AG20443 (cell line): ENCODE measurements around the gene TCF12.
A peak's percentile ranks its signal among the peaks of the same experiment; 100 is the strongest.
"Not testable (repeated sequence)": the region's sequence is repeated elsewhere in the genome, so short reads cannot be mapped to it uniquely, and the experiment has no call there.

ENCODE experiments used
- DNase-seq: peaks from one replicate; pipeline ENCODE4 v3.0.0; 2012; ENCODE audit warnings: low spot score, mixed read lengths

The TCF12 gene

DNA sequence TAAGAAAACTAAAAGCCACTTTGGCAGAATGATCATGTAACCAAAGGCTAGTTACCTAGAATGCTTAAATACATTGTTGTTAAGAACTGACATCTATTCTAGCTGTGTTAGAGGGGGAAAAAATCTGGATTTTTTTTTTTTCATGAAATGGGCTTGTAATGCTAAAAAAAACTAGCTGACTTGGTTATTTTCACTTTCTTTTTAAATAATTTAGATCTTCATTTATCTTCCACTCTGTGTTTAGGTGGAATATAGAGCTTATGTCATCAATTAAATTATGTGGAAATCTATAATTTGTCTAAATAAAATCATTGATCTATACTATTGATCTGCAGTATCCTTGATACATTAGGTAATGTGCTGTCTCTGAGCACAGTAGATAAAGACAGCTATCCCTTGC lies 217.4 kb downstream of the TCF12 start:
- DNase-seq, result no peak

DNA sequence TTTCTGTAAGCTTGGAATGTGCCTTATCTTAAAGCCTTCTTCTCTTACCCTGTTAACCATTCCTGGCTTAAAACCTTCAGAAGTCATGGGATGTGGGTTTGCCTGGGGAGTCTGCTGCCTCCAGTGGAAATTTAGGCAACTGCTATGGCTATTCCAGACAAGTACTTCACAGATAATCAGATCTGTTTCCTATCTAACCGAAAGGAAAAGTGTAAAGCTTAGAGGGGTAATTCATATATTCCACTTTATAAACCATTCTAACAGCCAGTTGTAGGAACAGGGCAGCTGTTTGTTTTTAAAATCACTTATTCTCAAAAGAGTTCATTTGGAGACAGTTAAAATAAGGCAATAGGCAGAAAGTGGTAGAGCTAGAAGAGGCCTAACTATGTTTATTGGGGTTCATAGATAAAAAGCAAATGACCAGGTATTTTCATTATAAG lies 219.9 kb downstream of the TCF12 start:
- DNase-seq, result peak; percentile 65

DNA sequence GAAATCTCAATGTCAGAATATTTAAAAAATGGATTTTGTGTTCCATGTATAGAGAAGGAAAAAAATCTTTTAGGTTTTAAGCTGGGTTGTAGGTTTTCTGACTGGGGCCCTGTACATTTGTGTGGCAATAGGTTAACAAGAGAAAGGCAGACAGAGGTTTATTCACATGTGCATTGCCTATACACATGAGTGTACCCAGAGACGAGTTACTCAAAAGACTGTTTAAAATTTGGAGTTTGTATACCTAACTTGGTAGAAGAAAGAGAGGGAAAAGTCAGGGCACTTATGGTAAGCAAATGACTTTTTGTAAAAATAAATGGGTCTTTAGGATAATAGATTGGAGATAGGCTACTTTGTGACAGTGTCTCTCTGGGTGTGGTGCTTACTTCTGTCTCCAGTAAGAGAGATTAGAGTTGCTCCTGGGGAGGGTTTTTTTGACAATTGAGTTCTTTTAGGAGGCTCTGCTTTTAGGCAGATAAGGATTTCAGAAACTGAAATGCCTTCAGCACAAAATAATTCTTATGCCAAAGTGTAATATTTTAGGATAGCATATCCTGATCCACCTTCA lies 225.2 kb downstream of the TCF12 start:
- DNase-seq, result no peak

DNA sequence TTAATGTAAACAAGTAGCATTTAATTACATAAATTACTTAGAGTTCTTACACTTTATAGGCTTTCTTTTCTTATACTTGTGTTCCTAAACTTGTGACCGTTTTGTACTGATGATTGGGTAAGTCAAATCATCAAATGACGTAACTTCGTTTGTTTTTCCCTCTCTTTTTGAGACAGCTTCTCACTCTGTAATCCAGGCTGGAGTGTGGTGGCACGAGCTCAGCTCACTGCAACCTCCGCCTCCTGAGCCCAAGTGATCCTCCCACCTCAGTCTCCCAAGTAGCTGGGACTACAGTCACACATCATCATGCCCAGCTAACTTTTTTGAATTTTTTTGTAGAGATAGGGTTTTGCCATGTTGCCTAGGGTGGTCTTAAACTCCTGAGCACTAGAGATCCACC lies 226.0 kb downstream of the TCF12 start:
- no peak for DNase-seq

DNA sequence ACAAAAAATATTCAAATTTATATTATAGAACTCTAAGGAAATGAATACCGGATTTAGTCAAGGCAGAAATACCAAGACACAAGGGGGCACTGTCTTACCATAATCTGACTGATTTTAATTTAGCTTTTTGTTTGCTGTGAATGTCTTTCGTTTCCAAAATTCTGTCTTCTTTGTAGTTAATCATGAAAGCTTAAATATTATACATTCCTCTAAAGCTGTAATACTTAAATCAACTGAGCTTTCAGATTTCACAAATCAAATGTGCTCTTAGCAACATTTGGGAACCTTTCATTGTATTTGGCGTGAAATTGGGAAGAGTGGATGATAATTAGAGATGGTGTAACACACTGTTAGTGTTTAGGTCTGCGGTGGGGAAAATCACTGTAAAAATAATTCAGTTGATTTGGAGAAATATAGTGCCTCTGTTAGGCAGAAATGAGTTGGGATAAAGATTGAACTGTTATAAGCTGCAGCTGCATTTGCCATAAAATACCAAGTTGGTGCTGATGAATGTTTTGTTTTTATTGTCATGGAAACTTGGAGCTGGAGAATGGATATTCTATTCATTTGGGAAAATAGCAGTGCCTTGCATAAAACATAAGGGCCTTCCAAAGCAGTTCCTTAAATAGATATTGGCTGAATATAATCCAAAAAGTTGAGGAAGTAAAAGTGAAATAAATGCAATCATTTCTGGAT lies 228.2 kb downstream of the TCF12 start:
- DNase-seq, result peak; percentile 36

DNA sequence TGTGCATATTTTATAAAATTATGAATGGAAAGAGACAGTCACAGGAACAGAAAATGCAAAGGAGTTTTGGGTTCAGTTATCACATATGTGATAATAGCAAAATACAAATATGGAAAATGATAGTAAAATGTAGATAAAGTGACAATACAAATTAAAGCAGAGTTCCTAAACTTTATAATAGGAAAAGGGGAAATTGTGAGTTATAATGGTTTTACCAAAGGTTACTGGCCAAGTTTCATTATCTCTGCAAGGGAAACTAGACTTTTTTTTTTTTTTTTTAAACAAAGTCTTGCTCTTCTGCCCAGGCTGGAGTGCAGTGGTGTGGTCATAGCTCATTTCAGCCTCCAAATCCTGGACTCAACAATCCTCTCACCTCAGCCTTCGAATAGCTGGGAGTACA lies 229.2 kb downstream of the TCF12 start:
- no peak for DNase-seq

DNA sequence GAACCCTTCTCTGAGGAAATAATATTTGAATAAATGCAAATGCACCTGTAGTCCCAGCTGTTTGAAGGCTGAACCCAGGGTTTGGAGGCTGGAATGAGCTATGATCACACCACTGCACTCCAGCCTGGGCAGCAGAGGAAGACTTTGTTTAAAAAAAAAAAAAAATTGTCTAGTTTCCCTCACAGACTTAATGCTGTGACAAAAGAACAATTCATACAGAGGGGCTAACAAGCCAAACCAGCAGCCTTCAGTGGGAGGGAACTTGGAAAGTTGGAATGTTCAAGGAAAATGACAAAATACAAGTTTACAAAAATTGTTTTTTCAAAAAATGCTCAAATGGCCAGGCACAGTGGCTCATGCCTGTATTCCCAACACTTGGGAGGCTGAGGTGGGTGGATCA lies 229.8 kb downstream of the TCF12 start:
- no peak for DNase-seq

DNA sequence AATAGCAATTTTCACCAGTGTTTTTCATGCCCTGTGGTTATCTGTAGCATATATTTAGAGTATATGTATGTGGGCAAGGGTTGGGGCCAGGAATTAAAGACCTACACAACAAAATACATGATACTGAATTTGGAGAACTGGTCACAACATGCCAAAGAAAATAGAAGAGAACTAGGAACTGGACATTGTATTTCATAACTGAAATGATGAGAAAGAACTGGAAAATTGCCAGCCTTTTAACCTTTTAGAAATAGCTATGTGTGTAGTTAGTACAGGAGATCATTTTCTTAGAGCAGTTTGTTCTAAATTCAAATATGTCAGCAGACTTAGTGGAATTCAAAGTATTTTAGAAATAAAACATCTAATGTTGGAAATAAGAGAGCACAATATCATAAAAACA lies 230.8 kb downstream of the TCF12 start:
- peak; percentile 16 for DNase-seq

DNA sequence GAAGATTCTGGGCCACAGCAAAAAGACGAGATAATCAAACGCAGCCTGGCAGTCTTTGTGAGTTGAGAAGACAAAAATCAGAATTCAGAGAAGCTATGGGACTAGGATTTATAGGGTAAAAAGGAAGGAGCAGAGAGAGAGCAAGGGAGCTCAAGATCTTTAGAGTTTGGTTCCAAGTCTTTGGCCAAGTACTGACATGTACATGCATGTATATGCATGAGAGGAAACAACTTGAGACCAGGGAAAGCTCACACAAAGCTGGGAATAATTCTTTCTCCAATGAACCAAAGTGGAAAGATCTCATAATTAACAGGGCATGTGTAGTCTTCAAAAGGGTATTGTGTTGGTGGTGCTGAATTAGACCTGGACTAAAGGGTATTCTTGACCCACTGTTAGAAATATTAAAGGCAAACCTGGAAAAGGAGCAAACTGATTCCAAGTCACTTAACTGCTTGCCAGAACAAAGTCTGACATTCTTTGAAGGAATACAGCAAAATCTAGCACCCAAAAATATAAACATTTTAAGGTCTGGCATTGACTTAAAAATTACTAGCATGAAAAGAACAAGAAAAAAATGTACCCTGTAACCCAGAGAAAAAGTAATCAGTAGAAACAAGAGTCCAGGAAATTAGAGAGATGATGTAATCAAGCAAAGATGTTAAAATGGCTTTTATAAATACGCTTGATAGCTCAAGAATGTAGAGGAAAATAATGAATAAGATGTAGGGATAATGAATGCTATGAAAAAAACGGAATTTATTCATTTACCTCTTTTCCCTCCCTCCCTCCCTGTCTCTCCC lies 231.8 kb downstream of the TCF12 start:
- DNase-seq, result no peak

DNA sequence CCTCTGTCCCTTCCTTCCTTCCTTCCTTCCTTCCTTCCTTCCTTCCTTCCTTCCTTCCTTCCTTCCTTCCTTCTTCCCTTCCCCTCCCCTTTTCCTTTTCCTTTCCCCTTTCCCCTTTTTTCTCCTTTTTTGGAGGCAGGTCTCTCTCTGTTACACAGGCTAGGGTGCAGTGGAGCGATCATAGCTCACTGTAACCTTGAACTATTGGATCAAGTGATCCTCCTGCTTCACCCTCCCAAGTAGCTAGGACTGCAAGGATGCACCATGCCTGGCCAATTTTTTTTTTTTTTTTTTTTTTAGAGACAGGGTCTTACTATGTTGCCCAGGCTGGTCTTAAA lies 232.4 kb downstream of the TCF12 start:
- not testable (repeated sequence) for DNase-seq

DNA sequence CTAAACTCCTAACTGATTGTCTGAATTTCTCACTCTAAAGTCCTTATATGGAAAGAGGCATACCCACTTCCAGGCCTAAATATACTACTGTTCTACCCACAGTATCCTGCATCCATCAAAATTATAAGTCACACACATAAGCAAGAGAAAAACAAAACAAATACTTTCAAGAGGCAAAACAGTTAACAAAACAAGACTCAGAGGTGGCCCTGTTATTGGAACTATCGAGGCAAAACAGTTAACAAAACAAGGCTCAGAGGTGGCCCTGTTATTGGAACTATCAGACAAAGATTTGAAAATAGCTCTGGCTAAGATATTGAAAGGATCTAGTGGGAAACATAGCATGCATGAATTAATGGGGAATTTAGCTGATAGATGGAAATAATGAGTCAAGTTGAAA lies 233.7 kb downstream of the TCF12 start:
- no peak for DNase-seq

DNA sequence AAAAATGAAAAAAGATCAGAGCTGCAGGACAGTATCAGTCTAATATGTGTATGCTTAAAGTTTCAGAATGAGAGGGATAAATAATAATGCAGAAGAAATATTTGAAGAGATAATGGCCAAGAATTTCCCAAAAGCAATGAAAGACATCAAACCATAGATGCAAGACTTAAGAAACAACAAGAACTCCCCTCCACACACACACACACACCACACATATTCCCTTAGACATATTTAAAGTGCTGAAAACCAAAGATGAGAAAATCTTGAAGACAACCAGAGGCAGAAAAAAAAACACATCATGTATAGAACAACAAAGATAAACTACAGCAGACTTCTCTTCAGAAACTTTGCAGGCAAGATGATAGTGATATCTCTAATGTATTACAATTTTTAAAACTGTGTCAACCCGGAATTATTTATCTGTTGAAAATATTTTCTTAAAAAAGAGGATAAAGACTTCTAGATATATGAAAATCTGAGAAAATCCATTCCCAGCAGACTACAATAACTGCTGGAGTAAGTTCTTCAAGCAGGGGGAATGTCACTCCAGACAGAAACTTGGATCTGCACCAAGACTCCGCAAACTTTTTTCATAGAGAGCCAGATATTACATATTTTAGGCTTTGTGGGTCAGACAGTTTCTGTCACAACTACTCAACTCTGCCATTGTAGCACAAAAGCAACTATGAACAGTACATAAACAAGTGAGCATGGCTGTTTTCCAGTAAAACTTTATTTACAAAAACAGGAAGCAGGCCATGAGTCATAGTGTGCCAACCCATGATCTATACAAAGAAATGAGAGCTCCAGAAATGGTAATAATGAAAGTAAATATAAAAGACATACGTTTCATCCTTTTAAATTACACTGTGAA lies 234.5 kb downstream of the TCF12 start:
- no peak for DNase-seq

DNA sequence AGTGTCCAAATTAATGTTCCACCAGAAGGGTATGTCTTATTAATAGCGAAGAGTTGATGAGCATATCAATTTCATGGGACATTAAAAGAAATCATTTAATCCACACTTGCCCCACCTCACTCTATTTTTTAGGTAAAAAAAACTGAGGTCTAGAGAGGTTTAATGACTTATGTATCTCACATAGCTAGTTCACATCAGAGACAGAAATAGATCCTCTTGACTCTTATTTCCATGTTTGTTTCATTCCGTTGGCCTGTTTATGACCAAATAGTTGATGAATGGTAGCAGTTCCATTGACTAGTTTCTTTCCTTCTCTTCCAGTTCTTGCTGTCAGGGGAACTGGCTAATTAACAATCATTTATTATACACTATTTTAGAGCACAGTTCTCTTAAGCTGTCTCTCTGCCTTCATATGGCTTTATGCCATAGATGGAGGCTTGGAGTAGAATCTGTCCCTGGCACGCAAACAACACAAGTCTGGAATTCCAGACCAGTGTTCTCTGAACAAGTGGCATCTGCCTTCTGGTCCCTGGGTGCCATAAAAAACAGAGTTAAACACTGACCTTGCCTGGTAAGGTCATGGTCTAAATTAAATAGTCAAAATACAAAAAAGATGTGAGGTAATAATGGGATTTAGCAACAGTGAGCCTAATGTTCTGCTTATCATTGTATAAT lies 237.9 kb downstream of the TCF12 start:
- DNase-seq, result peak; percentile 13

DNA sequence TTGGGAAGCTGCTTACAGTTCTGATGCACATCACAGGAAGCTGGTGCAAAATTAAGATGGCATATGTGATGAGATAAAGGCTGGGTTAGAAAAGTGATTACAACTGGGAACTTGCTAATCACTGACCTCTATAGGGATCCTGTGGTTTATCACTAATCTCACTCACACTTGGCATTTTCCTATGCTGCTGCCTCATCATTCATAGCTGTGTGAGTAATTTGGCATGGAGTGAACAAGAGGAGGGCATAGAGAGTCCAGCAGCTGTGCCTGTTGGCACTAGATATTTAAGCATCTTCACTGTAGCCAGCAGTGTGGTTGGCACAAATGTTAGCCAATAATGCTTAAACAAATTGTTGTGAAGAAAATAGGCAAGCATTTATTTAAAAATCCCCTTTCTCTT lies 240.1 kb downstream of the TCF12 start:
- peak; percentile 40 for DNase-seq

DNA sequence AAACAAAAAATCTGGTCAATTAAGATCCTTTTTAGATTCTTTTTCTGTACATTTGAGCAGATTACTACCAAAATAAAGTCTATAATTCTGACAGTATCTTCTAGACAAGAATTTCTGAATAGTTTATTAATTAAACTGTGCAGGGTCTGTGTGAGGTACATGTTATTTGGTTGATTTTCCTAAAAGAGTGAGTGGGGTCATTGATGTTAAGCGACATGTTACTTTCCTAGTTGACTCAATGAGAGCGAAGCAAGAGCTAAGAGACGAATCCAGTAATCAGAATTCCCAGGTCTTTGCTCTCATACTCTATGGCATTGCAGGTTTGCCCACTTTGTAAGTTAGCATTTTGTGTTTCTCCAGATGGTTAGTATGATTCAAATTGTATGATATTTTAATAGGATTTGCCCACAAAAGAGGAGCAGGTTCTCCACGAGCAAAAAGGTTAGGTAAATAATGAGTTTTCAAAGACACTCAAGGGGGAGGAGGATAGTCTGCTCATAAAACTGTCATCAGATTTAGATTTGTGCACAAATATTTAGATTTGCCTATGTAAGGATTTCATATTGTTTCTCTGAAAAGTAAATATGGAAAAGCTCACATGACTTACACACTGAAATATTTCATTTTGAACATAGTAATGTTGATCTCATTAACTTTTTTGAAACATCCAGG lies 240.7 kb downstream of the TCF12 start:
- DNase-seq, result no peak

DNA sequence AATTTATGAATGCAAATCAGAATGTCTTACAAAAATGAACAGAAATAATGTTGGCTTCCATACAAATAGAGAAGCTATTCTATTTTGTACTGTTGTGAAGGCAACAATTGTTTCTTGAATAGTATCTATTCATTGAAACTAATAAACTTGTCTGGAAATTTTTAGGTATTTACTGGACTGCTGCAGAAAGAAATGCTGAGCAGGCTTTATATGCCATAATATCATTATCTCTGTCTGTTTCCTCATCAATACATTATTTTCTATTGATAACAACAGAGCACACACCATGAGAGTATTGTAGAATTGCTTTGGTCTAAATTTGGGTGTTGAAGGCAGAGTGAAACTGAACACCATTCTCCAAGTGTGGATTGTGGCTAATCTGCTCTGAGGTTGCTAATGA lies 241.3 kb downstream of the TCF12 start:
- DNase-seq, result no peak

DNA sequence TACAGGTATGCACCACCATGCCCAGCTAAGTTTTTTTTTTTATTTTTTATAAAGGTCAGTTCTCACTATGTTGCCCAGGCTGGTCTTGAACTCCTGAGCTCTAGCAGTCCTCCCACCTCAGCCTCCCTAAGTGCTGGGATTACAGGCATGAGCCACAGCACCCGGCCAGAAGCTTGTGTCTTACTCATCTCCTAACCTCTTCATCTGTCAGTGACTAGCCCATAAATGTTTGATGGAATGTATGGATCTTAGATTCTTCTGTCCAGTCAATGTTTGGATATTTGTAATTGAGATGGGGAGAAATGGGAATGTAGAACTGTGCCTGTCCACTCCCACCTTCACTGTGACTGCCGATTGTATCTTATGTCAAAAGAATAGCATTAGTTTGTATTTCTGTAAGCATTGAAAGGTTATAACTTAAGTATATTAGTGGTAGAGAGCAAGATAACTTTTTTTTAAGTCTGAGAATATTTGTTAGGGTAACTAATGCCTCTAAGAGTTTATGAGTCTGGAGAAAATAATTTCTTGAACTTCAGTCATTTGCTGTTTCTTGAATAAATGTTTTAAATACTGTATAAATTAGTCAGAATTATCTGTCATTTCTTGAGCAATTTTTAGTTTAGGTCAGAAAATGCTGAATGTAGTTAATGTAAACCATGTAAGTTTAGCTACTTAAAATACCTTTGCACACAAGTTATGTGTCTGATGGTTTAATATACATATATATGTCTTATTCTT lies 242.5 kb downstream of the TCF12 start:
- no peak for DNase-seq

DNA sequence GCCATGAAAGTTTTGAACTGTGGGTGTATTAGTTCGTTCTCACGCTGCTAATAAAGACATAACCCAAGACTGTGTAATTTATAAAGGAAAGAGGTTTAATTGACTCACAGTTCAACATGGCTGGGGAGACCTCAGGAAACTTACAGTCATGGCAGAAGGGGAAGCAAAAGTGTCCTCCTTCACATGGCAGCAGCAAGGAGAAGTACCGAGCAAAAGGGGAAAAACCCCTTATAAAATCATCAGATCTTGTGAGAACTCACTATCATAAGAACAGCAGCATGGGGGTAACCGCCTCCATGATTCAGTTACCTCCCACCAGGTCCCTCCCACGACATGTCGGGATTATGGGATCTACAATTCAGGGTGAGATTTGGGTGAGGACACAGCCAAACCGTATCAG lies 245.8 kb downstream of the TCF12 start:
- not testable (repeated sequence) for DNase-seq

DNA sequence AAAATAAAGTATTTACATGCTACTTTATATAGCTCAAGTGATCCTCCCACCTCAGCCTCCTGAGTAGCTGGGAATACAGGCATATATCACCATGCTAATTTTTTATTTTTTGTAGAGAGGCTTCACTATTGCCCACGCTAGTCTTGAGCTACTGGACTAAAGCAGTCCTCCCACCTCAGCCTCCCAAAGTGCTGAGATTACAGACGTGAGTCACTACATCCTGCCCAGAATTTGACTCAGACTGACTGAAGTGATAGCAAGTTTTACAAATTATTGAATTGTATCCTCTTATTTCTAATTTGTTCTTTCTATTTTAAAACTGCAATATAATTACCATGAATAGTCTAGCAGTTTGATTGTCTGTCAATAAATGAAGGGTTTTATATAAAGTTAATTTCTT lies 247.5 kb downstream of the TCF12 start:
- DNase-seq, result no peak

DNA sequence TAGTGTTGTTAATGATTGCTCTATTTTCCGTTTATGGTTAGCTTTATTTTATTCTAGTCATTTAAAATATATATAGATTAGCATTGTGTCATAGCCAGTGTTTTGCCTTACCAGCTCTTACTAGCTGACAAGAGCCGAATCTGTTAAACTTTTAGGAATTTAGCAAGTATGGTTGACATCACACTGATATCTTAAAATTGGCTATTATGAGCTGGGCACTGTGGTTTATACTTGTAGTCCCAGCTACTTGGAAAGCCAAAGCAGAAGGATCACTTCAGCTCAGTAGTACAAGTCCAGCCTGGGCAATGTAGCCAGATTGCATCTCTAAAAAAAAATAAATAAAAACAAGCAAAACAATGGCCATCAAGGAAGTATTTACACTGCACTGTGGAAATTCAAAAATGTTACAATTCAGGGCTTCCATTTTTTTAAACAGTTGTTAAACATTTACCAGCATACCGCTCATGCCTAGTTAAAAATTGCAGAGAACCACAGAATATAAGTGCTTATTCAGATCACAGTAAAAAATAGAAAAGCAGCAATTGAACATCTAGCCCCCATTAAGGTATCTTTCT lies 249.5 kb downstream of the TCF12 start:
- DNase-seq, result no peak
